Islet precursor cell (in vitro differentiated cells): ENCODE measurements around the gene ABCC5.

ENCODE experiments used
- DNase-seq: peaks from one replicate; pipeline ENCODE4 v3.0.0-alpha.2; 2018

The ABCC5 gene

GRCh38 chr3:183920416-183920815 lies 97.3 kb downstream of the ABCC5 start:
- no peak for DNase-seq

- DNase-seq = no peak
Observed at GRCh38 chr3:183918178-183918577, 99.5 kb downstream of the ABCC5 start.

- no peak for DNase-seq
Observed at GRCh38 chr3:183917776-183918175, 99.9 kb downstream of the ABCC5 start.

GRCh38 chr3:183914856-183915255 lies 102.8 kb downstream of the ABCC5 start:
- no peak for DNase-seq

- DNase-seq = no peak
Observed at GRCh38 chr3:183913580-183913920, 104.1 kb downstream of the ABCC5 start.

- no peak for DNase-seq
Observed at GRCh38 chr3:183912895-183913579, 104.6 kb downstream of the ABCC5 start.

- DNase-seq = no peak
Observed at GRCh38 chr3:183911763-183912506, 105.7 kb downstream of the ABCC5 start.

GRCh38 chr3:183911087-183911486 lies 106.6 kb downstream of the ABCC5 start:
- DNase-seq = no peak

- no peak for DNase-seq
Observed at GRCh38 chr3:183909030-183909600, 108.6 kb downstream of the ABCC5 start.

GRCh38 chr3:183907911-183908331 lies 109.8 kb downstream of the ABCC5 start:
- no peak for DNase-seq

GRCh38 chr3:183907176-183907575 lies 110.5 kb downstream of the ABCC5 start:
- DNase-seq = no peak

- DNase-seq = no peak
Observed at GRCh38 chr3:183906234-183906921, 111.3 kb downstream of the ABCC5 start.

GRCh38 chr3:183904833-183905780 lies 112.6 kb downstream of the ABCC5 start:
- DNase-seq = peak; percentile 61

GRCh38 chr3:183898028-183898431 lies 119.7 kb downstream of the ABCC5 start:
- DNase-seq = no peak

GRCh38 chr3:183897606-183898005 lies 120.1 kb downstream of the ABCC5 start:
- DNase-seq = no peak

- DNase-seq = no peak
Observed at GRCh38 chr3:183896610-183897009, 121.1 kb downstream of the ABCC5 start.

- DNase-seq = no peak
Observed at GRCh38 chr3:183896184-183896583, 121.5 kb downstream of the ABCC5 start.

GRCh38 chr3:183895774-183896173 lies 121.9 kb downstream of the ABCC5 start:
- DNase-seq = no peak

- no peak for DNase-seq
Observed at GRCh38 chr3:183895296-183895695, 122.4 kb downstream of the ABCC5 start.

GRCh38 chr3:183892610-183893214 lies 125.0 kb downstream of the ABCC5 start:
- DNase-seq = no peak

GRCh38 chr3:183885766-183886165 lies 131.9 kb downstream of the ABCC5 start:
- DNase-seq = no peak
